ENCODE results near the gene CD2BP2.

Gene CD2BP2

DNA sequence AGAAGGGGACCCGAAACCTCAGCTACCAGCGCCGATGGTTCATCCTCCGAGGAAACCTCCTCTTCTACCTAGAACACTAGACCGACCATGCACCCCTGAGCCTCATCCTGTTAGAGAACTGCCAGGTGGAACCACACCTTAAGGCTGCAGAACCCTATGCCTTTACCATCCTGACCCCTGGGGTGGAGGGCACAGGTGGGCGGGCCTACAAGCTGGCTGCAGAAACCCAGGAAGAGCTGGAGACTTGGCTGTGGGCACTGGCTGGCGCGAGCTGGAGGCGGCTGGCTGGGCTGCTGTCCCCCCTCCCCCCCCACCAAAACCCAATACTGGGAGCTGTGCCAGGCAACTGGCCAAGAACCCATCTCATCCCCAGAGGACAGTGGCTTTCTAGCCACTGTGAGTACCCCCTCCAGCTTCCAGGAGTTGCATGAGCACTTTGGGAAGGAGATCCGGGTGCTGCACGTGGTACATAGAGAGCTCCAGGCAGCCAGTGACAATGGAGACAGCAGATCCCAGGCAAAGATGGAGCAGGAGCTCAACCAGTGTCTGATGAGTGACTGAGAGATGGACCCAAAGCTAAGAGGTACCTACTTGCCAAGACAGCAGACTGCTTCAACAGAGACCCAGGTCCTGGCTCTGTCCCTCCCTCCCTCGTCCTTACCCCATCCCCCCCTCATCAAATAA, 1.4 kb upstream of the CD2BP2 start:
- DNase-seq (ENCODE audit: low read depth) = no peak
- TF ChIP-seq, protein P1, sequence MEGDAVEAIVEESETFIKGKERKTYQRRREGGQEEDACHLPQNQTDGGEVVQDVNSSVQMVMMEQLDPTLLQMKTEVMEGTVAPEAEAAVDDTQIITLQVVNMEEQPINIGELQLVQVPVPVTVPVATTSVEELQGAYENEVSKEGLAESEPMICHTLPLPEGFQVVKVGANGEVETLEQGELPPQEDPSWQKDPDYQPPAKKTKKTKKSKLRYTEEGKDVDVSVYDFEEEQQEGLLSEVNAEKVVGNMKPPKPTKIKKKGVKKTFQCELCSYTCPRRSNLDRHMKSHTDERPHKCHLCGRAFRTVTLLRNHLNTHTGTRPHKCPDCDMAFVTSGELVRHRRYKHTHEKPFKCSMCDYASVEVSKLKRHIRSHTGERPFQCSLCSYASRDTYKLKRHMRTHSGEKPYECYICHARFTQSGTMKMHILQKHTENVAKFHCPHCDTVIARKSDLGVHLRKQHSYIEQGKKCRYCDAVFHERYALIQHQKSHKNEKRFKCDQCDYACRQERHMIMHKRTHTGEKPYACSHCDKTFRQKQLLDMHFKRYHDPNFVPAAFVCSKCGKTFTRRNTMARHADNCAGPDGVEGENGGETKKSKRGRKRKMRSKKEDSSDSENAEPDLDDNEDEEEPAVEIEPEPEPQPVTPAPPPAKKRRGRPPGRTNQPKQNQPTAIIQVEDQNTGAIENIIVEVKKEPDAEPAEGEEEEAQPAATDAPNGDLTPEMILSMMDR (conservative IDR thresholded peaks at IDR 0.05; ENCODE audit: control insufficient read depth, insufficient read depth, low read depth, low read length) = no peak
- no peak overlapping the region for H3K4me3 ChIP-seq (ENCODE audit: control insufficient read depth, low read depth, low read length)

DNA sequence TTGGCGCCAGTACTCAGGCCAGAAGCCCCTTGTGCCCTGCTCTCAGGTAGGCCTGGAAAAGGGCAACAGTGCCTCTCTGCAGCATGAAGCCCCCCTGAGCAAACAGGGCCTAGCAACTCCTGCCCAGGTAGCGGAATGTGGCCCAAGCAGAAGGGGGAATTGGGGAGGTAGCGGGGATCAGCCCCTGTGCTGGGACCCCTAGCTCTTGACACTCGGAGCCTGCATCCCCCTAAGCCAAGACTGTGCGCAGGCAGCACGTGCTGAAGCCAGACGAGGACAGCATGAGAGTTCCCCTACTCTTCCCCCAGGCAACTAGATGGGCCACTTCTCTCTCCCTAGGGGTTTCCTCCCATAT, 823 bp upstream of the CD2BP2 start:
- TF ChIP-seq, protein P1 (conservative IDR thresholded peaks at IDR 0.05; ENCODE audit: control insufficient read depth, insufficient read depth, low read depth, low read length) = no peak
- peak overlapping the region; percentile 52 for H3K4me3 ChIP-seq (ENCODE audit: control insufficient read depth, low read depth, low read length)
- no peak for DNase-seq (ENCODE audit: low read depth)

DNA sequence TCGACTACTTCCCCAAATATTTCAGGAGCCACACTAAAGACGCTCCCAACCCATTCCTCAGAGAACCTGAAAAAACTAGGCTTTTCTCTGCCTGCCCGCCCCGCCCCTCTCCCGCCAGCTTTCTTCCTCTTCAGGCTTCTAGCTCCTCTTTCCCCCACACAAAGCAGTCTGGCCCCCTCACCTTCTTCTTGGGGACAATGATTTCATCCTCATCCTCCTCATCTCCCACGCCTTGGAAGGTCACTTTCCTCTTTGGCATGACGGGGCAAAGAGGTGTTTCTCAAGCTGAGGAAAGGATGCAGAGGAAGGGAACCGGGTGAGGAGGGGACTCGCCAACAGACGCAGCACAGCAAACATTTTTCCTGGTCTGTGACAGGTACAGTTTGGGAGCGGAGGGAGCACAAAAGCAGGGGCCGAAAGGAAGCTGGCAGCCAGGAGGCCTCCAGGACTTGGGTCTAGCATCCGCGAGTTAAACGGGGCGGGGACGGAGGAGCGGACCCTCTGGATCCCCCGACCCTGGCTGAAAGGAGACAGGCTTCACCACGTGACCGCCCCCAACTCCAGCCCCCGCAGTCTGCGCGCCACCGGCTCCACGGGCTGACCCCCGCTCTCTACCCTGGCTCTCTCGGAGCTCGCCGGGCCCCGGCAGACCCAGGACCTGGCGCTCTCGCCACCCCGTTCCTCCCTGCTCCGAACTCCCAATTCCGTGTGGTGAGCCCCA, 525 bp downstream of the CD2BP2 start:
- peak overlapping the region; percentile 94 for H3K4me3 ChIP-seq (ENCODE audit: control insufficient read depth, low read depth, low read length)
- no peak for DNase-seq (ENCODE audit: low read depth)
- TF ChIP-seq, protein P1 (conservative IDR thresholded peaks at IDR 0.05; ENCODE audit: control insufficient read depth, insufficient read depth, low read depth, low read length) = no peak

- TF ChIP-seq, protein P1 (conservative IDR thresholded peaks at IDR 0.05; ENCODE audit: control insufficient read depth, insufficient read depth, low read depth, low read length) = no peak
- no peak for DNase-seq (ENCODE audit: low read depth)
- H3K4me3 ChIP-seq (ENCODE audit: control insufficient read depth, low read depth, low read length) = peak overlapping the region; percentile 94
Measured at GRCh38 chr16:30353438-30354129, 1.5 kb downstream of the CD2BP2 start.

- no peak for DNase-seq (ENCODE audit: low read depth)
- TF ChIP-seq, protein P1 (conservative IDR thresholded peaks at IDR 0.05; ENCODE audit: control insufficient read depth, insufficient read depth, low read depth, low read length) = peak; percentile 18
- H3K4me3 ChIP-seq (ENCODE audit: control insufficient read depth, low read depth, low read length) = no peak overlapping the region
Measured at GRCh38 chr16:30352488-30353401, 2.4 kb downstream of the CD2BP2 start.
